CD4-positive, alpha-beta T cell treated with Interleukin-6 for 4 hours (primary cell): ENCODE data around the gene CFTR.

Source experiments
- DNase-seq: peaks from one replicate; pipeline ENCODE4 v3.0.0-alpha.2; 2020; ENCODE audit warnings: mixed read lengths

Gene CFTR

GRCh38 chr7:117592011-117592635 is 112.3 kb downstream of the CFTR start:
- no peak for DNase-seq

GRCh38 chr7:117596134-117596533 is 116.3 kb downstream of the CFTR start:
- DNase-seq: no peak

DNA sequence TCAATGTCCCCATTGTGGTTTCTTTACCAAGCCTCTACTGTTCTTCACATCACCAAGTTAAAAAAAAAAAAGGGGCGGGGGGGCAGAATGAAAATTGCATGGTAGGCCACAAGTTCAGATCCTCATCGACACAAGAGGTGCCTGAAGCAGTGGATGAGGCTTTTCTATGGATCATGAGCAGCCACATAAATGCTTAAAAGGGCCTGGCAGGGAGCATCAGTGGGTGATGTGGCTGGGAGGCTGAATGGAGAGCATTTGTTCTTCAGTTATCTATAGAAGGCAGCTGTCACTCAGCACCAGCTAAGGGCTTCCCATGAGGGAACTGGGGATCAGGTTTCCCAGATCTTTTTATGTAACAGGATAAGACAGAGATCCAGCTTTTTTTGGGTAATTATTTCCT is 117.9 kb downstream of the CFTR start:
- DNase-seq: no peak

DNA sequence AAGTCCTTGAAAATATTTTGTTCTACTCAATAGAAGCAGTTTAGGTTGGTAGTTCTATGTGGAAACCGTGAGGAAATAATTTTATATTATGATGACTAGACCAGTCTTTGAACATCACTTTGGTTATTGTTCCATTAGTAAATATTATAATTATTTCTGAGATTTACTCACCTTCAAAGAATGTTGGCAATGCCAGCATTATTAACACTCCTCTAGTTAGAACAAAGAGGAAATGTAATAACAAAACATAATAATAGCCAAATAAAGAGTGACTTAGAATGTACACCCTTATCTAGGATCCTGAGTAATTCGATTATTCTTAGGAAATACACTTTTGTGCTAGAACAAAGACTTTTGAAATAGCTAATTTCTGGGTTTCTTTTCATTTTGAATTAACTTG is 121.1 kb downstream of the CFTR start:
- DNase-seq: no peak

DNA sequence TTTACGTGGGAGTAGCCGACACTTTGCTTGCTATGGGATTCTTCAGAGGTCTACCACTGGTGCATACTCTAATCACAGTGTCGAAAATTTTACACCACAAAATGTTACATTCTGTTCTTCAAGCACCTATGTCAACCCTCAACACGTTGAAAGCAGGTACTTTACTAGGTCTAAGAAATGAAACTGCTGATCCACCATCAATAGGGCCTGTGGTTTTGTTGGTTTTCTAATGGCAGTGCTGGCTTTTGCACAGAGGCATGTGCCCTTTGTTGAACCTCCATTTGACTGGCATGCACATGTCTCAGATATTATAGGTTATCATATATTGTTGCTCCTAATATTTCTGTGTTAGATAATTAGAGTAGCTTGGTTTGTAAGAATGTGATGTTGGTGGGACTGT is 123.8 kb downstream of the CFTR start:
- DNase-seq: no peak

DNA sequence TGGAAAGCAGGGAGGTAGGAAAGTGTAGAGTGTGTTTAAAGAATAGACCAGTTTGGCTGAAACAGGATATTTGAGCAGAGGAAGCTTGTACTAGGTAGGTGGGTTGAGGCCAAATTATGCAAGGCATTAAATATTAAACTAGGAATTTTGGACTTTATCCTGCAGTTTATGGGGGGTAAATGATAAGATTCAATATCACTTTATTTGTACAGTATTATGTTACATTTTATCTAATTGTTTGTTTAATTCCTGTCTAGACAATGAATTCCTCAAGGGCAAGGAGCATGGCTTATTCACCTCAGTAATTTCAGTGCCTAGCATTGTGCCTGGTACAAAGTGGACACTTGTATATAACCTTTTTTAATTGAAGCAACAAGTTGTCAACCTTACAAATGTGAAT is 125.9 kb downstream of the CFTR start:
- DNase-seq: no peak

DNA sequence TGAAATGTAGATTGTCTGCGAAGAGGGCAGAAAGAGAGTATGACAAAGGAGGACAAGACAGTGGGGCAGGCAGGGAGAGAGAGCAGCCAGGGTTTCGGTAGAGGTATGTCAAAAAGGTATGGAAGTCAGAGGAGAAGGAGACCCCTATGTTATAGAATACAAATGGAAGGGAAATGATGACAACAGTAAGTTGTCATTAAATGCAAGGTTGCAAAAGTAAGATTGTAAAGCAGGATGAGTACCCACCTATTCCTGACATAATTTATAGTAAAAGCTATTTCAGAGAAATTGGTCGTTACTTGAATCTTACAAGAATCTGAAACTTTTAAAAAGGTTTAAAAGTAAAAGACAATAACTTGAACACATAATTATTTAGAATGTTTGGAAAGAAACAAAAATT is 126.3 kb downstream of the CFTR start:
- no peak for DNase-seq

DNA sequence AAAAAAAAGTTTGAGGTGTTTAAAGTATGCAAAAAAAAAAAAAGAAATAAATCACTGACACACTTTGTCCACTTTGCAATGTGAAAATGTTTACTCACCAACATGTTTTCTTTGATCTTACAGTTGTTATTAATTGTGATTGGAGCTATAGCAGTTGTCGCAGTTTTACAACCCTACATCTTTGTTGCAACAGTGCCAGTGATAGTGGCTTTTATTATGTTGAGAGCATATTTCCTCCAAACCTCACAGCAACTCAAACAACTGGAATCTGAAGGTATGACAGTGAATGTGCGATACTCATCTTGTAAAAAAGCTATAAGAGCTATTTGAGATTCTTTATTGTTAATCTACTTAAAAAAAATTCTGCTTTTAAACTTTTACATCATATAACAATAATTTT is 130.6 kb downstream of the CFTR start:
- no peak for DNase-seq

GRCh38 chr7:117612637-117613036 is 132.8 kb downstream of the CFTR start:
- DNase-seq: no peak

DNA sequence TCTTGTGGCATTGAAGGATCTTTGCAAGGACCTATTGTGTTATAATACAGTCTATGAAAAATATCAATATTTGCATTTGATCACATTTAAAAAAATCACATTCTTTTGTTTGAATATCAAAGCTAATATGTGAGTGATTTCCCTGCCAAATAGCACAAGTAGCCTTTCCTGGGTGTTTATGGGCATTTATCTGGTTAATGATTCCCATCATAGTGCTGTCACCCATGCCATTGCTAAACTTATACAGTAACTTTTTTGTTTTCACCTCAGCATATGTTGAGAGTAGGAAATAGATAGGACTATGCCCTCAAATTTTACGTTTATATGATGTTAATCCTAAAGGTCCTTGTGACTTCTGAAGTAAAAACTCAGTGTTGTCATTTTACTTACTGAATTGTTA is 136.9 kb downstream of the CFTR start:
- no peak for DNase-seq

DNA sequence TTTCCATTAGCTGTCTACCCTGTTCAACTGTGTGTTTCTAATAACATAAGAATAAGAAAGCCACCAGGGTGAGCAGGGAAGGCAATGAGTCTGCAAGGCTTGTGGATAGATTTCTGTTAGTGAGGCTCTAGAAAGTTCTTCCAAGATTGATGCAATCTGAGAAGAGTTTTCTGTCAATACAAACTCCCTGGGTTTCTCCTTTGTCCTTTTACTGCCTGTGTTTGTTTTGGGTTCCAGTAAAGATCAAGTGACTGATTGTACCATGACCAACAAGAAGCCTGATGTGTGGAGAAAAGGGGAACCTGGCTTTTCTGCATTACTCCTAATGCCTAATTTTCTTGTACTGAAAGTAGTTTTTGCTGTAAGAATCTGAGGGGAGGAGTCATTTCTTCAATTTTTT is 139.9 kb downstream of the CFTR start:
- DNase-seq: no peak

DNA sequence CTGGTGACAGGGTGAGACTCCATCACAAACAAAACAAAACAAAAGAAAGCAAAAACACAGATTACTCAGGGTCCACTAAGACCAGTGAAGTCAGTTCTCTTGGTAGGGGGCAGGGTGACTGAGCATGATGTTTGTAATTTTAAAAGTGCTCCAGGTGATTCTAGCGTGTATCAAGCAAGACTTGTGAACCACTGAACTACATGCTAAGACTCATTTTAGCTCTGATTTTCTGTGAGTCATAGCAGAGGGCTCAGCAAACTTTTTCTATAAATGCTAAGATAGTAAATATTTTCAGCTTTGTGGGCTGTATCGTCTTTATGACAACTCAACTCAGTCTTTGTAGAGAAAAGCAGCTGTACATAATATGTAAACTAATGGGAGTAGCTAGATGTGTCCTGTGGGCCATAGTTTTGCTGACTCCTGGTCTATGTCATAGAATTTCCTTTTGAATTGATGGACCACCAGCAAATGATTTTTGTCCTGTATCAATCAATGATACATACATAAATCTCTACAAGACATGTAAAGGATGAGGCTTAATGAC is 141.3 kb downstream of the CFTR start:
- DNase-seq: no peak

DNA sequence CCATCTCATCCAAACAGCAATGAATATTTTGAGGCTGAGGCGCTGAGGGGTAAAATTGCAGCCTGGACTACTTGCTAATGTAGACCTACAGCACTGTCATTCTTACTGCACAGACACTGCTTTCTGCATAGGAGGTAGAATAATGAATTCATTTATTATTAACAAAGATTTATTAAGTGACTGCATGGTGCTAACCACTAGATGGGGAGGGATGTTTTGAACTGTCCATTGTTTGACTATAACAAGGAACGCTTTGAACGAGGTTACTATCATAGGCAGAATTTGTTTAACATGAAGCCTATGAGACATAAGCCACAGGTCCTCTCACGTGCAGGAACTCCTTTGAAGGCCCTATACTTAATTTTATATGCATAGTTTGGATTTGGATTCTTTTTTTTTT is 143.8 kb downstream of the CFTR start:
- DNase-seq: no peak

DNA sequence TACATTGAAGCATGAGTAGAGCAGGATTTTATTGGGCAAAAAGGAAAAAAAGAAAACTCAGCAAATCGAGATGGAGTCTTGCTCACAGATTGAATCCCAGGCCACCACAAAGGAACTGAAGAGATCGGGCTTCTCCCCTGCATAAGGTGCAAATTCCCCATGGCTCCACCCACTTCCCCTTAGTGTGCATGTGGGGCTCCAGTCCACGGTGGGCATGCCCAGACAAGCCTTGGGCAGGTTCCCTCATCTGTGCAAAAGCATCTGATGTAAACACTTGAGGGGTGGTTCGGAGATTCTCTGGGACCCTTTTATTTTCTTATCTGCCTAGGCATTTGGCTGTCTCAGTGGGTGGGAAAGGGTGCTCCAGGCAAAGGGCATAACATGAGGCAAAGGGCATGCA is 150.7 kb downstream of the CFTR start:
- DNase-seq: no peak

DNA sequence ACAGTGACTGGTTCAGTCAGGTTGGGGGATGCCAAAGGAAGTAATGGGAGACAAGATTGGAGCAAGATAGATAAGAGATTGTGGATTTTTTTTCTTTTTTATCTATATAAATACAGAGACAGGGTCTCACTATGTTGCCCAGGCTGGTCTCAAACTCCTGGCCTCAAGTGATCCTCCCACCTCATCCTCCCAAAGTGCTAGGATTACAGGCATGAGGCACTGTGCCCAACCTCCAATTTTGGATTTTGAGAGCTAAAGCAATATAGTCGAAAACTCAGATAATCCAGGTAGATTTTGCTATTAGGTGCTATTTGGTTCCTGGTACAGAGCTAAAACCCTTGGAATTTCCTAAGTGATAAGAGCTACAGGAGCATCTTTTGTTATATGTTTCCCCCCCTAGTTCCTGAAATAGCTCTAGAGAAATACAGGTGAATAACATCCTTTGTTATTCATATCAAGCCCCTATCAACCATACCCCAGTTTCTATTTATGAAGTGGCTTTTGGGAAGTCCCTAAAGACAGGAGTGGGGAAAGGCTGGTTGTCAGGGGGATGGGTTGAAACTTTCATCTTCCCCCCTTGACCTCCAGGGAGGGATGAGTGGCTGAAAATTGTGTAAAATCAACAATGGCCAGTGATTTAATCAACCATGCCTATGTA is 151.2 kb downstream of the CFTR start:
- DNase-seq: no peak

DNA sequence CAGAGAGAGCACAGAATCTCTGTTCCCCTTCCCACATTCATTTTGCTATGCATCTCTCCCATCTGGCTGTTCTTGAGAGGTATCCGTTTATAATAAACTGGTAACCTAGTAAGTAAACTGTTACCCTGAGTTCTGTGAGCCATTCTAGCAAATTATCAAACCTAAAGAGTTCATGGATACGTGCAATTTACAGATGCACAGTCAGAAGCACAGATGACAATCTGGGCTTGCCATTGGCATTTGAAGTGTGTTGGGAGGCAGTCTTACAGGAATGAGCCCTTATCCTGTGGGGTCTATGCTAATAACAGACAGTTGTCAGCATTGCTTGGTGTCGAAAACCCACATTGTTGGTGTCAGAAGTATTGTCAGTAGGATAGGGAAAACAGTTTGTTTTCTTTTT is 151.8 kb downstream of the CFTR start:
- no peak for DNase-seq

GRCh38 chr7:117637937-117638336 is 158.1 kb downstream of the CFTR start:
- DNase-seq: no peak

GRCh38 chr7:117639966-117640365 is 160.1 kb downstream of the CFTR start:
- no peak for DNase-seq

- no peak for DNase-seq
Measured at GRCh38 chr7:117640465-117640864, 160.6 kb downstream of the CFTR start.

DNA sequence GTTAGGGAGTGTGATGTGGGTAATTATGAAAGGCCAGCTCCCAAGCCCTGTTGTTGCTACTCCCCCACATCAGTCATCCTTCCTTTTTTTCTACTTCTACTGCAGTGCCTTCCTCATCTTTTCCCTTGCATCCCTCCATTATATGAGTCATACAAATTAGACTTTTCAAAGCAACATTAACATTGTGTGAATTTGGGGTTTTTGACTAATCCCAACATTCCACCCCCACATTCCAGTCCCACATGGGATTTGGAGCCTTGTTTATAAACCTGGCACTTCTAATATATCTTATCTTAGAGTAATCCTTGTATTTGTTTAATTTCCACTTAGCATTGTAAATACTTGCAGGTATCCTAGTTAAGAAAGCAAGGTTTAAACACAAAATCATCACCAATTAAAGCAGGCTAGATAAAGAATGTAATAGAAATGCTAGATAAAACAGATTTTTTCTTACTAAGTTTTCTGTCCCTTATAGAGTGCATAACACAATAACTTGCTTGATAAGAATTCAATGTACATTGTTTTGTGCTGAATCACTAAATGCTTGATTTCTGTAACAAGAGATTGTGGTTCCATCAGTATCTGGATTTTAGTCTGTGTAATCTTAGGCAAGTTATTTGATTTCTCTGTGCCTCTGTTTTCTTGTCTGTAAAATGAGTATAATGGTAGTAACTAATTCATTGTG is 165.8 kb downstream of the CFTR start:
- no peak for DNase-seq

- no peak for DNase-seq
Measured at GRCh38 chr7:117648203-117648866, 168.5 kb downstream of the CFTR start.

GRCh38 chr7:117652943-117653680 is 173.3 kb downstream of the CFTR start:
- no peak for DNase-seq

DNA sequence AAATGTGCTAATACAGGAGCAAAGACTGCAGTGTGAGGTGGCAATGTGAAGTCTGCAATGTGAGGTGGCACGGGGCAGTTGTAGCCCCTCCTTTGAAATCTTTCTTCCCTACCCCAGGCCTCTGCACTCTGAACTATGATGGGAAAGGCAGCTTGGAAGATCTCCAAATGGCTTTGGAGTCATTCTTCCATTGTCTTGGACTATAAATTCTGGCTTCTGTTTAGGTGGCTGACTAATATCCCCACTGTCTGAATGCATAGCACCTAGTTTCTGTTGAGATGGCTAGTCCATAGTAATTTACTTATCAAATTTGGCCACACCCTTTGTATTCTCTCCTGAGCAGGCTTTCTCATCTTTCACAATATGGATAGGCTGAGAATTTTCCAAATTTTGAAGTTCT is 175.0 kb downstream of the CFTR start:
- no peak for DNase-seq
